Heart right ventricle (tissue), 16 donors: ENCODE data around the gene CASKIN2. TPM values are rescaled to one million over a fixed set of nuclear protein-coding genes. Genes with fewer than 3 reads are reported as not detected.

ENCODE experiments used
- ATAC-seq, 8 donors: fragments of 200-7000 bp; cut with Tn5 transposase; one replicate each; pipeline ENCODE4 v1.9.1; 2020; ENCODE audit warnings: mild to moderate bottlenecking in 8 of 8, moderate library complexity in 8 of 8, moderate number of reproducible peaks in 1 of 8
- DNase-seq, 2 donors: peaks; one replicate each; pipeline ENCODE4 v3.0.0-alpha.2; 2020
- H3K27ac ChIP-seq, 10 donors: fragments of 200-600 bp; sonication (generic) in 2 of 10; one replicate each; pipeline versions ENCODE4 v1.5.0 to v1.8.0; 2020 to 2022; ENCODE audit warnings: mild to moderate bottlenecking in 3 of 10
- H3K27me3 ChIP-seq, 7 donors: fragments of 200-600 bp; one replicate each; pipeline ENCODE4 v1.8.0; 2021 to 2022; ENCODE audit warnings: mild to moderate bottlenecking in 2 of 7
- H3K36me3 ChIP-seq, 9 donors: fragments of 200-600 bp; sonication (generic) in 1 of 9; one replicate each; pipeline versions ENCODE4 v1.5.0 to v1.8.0; 2020 to 2022; ENCODE audit warnings: mild to moderate bottlenecking in 2 of 9
- H3K4me1 ChIP-seq, 9 donors: fragments of 200-600 bp; sonication (generic) in 1 of 9; one replicate each; pipeline versions ENCODE4 v1.5.0 to v1.8.0; 2020 to 2022; ENCODE audit warnings: mild to moderate bottlenecking in 4 of 9
- H3K4me3 ChIP-seq, 10 donors: fragments of 200-600 bp; sonication (generic) in 2 of 10; one replicate each; pipeline versions ENCODE4 v1.5.0 to v1.8.0; 2020 to 2022; ENCODE audit warnings: mild to moderate bottlenecking in 7 of 10, moderate library complexity in 2 of 10
- H3K9me3 ChIP-seq, 11 donors: fragments of 200-600 bp in 10 of 11; sonication (generic) in 2 of 11; one replicate each; pipeline versions ENCODE4 v1.5.0 to v1.8.0; 2013 to 2022; ENCODE audit warnings: mild to moderate bottlenecking in 2 of 11, control low read depth in 1 of 11, moderate library complexity in 1 of 11
- WGBS, 2 donors: extraction: QIAGEN DNeasy Blood & Tissue Kit; methylation state at CpG; one replicate each; pipeline ENCODE4 v1.1.7; 2013; ENCODE audit warnings: inconsistent platforms in 1 of 2; 5-methylcytosine and 5-hydroxymethylcytosine counted together
- intact Hi-C, 10 donors: fragments of 100-400 bp; cut with DNase I; formaldehyde crosslinking; loops; one replicate each; pipeline versions ENCODE4 v1.11.1 to v1.14.2; 2022
- polyA plus RNA-seq, 2 donors: library from polyadenylated mRNA; stranded (reverse); fragments of 200-250 nt; gene quantifications; one replicate each; pipeline ENCODE4 v1.2.3, GENCODE V29; 2013
- total RNA-seq, 10 donors: library from RNA; stranded (reverse); fragmentation: NEBNext Ultra II Directional in 3 of 10; extraction: Animal tissue kit (Norgen Biotek cat#: 25700) in 3 of 10; gene quantifications; one replicate each; pipeline versions ENCODE4 v1.2.1 to v1.2.4, GENCODE V29; 2021 to 2023
- TF ChIP-seq, protein P1 (sequence below), 9 donors: fragments of 200-600 bp; sonication (generic) in 2 of 9; IDR thresholded peaks; one replicate each; pipeline versions ENCODE4 v1.5.0 to v1.8.0; 2021 to 2022; ENCODE audit warnings: antibody characterized with exemption in 9 of 9, mild to moderate bottlenecking in 5 of 9, moderate library complexity in 1 of 9
- donor health status: Arrhythmogenic right ventricular cardiomyopathy.
- donor health status: ischemic (EF 13 %, LVEDD 7.1; RV severe dilation, severe dysfunction).
- donor health status: healthy with polysubstance abuse.
- donor health status: DM: no; HTN: yes; CAD: no.
- donor health status: DM: no; HTN: no; CAD: no.
- donor health status: ischemic (EF 25% LVEDD 6.9; RV normal size, moderate dysfunction).
- donor health status: ischemic (EF 25% LVEDD 5.7; RV mildly dilated, moderate dysfunction).
- donor health status: healthy.
- donor health status: DM: yes; HTN: yes; CAD: no.
- donor health status: Ischemic cardiomyopathy.
- donor health status: ischemic (EF 35%, LVEDD 5.7; RV mildly dilated, moderate dysfunction).
- donor health status: nonischemic (EF 11% LVEDD 7.7; RV severe dilation, severe dysfunction).
- donor health status: DM: yes; HTN: yes; CAD: no.
- donor health status: PGD.
- donor health status: ischemic (EF 29% LVEDD 5.4; RV normal size, mild dysfunction).
- donor health status: nonischemic (EF 23%, LVEDD 6.1; RV moderate dilation, normal function).

Gene CASKIN2
- total and polyA plus RNA-seq, 12 donors: 17.6 to 59.2 (median 36.5) TPM

DNA sequence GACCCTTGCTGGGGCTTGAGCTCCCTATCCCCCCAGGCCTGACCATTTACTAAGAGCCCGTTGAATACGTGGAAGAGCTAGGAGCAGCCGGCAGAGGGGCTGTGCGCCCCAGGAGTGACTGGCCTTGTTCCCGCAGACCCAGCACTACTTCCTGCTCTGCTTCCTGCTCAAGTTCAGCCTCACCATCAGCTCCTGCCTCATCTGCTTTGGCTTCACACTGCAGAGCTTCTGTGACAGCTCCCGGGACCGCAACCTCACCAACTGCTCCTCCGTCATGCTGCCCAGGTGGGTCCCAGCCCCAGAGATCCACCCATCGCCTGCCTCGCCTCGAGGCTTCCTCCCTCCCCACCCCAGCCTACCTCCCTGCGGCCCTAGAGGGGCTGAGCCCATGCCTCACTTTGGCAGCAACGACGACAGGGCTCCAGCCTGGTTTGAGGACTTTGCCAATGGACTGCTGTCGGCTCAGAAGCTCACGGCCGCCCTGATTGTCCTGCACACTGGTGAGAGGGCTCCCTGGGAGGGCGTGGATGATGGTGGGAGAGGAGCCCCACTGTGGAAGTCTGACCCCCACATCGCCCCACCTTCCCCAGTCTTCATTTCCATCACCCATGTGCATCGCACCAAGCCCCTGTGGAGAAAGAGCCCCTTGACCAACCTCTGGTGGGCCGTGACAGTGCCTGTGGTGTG is 17.2 kb downstream of the CASKIN2 start:
- Histone ChIP-seq H3K27me3 (no peaks in the 10 kb centered on the region), H3K27ac (peak overlapping the region in 6 of 10 donors; percentile 45 to 77 (median 64)), H3K9me3 (no peaks in the 10 kb centered on the region), H3K36me3 (peaks cover 0 to 98% (median 38%) of the 10 kb centered on the region in 9 donors), H3K4me3 (peak overlapping the region in 1 of 10 donors; percentile 0), H3K4me1 (peaks cover 11 to 47% (median 33%) of the 10 kb centered on the region in 9 donors)
- TF ChIP-seq, protein P1, sequence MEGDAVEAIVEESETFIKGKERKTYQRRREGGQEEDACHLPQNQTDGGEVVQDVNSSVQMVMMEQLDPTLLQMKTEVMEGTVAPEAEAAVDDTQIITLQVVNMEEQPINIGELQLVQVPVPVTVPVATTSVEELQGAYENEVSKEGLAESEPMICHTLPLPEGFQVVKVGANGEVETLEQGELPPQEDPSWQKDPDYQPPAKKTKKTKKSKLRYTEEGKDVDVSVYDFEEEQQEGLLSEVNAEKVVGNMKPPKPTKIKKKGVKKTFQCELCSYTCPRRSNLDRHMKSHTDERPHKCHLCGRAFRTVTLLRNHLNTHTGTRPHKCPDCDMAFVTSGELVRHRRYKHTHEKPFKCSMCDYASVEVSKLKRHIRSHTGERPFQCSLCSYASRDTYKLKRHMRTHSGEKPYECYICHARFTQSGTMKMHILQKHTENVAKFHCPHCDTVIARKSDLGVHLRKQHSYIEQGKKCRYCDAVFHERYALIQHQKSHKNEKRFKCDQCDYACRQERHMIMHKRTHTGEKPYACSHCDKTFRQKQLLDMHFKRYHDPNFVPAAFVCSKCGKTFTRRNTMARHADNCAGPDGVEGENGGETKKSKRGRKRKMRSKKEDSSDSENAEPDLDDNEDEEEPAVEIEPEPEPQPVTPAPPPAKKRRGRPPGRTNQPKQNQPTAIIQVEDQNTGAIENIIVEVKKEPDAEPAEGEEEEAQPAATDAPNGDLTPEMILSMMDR (IDR thresholded peaks at IDR 0.05): no peak
- intact Hi-C loops: no loop called here
- ATAC-seq: peak in 2 of 8 donors; percentile 12 to 36
- 65 to 76% methylated on average over 21 of the region's 21 CpGs for WGBS, 2 donors
- peak in 1 of 2 donors; percentile 14 for DNase-seq

DNA sequence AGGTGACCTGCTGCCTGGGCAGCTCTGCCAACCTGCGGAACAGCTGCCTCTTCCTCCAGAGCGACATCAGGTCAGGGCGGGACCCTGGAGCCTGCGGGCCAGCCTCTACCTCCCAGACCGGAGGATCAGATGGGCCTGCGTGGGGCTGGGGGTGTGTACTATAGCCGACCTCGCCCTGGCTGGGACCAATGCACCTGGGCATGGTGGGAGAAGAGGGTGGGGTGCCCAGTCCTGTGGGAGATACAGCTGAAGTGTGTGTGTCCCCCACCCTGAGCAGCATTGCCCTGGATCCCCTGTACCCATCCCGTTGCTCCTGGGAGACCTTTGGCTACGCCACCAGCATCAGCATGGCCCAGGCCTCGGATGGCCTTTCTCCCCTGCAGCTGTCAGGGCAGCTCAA is 19.3 kb downstream of the CASKIN2 start:
- WGBS, 2 donors: 94 to 98% methylated on average over 11 of the region's 11 CpGs
- peaks cover 8 to 38% (median 29%) of the 10 kb centered on the region in 9 donors for H3K4me1 ChIP-seq
- DNase-seq: no peak
- H3K9me3 ChIP-seq: no peaks in the 10 kb centered on the region
- no peak overlapping the region for H3K4me3 ChIP-seq
- ATAC-seq: no peak
- TF ChIP-seq, protein P1 (IDR thresholded peaks at IDR 0.05): no peak
- no peaks in the 10 kb centered on the region for H3K27me3 ChIP-seq
- peaks cover 0 to 100% (median 49%) of the 10 kb centered on the region in 9 donors for H3K36me3 ChIP-seq
- H3K27ac ChIP-seq: no peak overlapping the region
- intact Hi-C loops: no loop called here

DNA sequence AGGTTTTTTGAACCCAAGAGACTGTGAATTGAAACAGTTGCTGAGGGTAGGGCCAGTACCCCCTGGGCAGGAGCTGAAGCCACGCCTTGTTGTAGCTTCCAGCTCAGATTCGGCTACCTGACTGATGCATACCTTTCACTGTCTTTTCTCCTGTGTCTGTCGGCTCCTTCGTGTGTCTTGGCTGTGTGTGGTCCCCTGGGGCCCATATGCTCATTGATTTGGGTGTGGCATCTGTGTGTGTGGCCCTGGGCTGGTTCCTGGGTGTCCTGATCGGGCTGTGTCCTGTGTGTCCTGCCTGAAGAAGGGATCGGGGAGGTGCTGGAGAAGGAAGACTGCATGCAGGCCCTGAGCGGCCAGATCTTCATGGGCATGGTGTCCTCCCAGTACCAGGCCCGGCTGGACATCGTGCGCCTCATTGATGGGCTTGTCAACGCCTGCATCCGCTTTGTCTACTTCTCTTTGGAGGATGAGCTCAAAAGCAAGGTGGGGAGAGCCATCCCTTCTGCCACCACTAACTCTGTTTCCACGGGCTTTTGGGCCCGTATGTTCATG is 20.9 kb downstream of the CASKIN2 start:
- peaks cover 10 to 38% (median 25%) of the 10 kb centered on the region in 9 donors for H3K4me1 ChIP-seq
- no peak overlapping the region for H3K4me3 ChIP-seq
- WGBS, 2 donors: 88% methylated on average over 14 of the region's 14 CpGs
- no peaks in the 10 kb centered on the region for H3K9me3 ChIP-seq
- no peaks in the 10 kb centered on the region for H3K27me3 ChIP-seq
- no peak for ATAC-seq
- H3K27ac ChIP-seq: no peak overlapping the region
- H3K36me3 ChIP-seq: peaks cover 0 to 97% (median 37%) of the 10 kb centered on the region in 9 donors
- intact Hi-C loops: no loop called here
- no peak for DNase-seq
- TF ChIP-seq, protein P1 (IDR thresholded peaks at IDR 0.05): no peak

DNA sequence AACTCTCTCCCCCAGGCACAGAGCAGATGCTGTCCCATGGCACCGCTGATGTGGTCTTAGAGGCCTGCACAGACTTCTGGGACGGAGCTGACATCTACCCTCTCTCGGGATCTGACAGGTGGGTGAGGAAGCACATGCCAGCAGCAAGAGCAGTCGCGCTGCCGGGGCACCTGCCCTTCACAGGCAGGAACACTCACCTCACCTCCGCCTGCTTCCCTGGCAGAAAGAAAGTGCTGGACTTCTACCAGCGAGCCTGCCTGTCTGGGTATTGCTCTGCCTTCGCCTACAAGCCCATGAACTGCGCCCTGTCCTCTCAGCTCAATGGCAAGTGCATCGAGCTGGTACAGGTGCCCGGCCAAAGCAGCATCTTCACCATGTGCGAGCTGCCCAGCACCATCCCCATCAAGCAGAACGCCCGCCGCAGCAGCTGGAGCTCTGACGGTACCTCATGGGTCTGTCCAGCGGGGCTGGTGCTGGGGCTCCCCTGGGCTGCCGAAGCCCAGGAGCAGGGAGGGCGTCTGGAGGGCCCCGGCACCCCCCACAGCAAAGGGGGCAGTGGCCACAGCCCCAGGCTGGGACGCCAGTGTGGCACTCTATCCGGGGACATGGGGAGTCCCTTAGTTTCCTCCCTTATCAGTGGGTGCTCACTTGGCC is 21.7 kb downstream of the CASKIN2 start:
- TF ChIP-seq, protein P1 (IDR thresholded peaks at IDR 0.05): no peak
- DNase-seq: no peak
- no peak for ATAC-seq
- Histone ChIP-seq H3K27ac (no peak overlapping the region), H3K27me3 (no peaks in the 10 kb centered on the region), H3K4me3 (no peak overlapping the region), H3K9me3 (no peaks in the 10 kb centered on the region), H3K4me1 (peaks cover 9 to 38% (median 29%) of the 10 kb centered on the region in 9 donors), H3K36me3 (peaks cover 0 to 94% (median 37%) of the 10 kb centered on the region in 9 donors)
- 95 to 96% methylated on average over 23 of the region's 23 CpGs for WGBS, 2 donors
- intact Hi-C loops: no loop called here
